PFSK-1 (cell line): ENCODE measurements around the gene MIAT.

Source experiments
- POLR2AphosphoS5 ChIP-seq: IDR thresholded peaks from 2 replicates; pipeline ENCODE4 v1.6.1; 2012; ENCODE audit warnings: low read depth, mild to moderate bottlenecking, control low read depth, low read length, moderate library complexity
- TAF1 ChIP-seq: IDR thresholded peaks from 2 replicates; pipeline ENCODE4 v1.6.1; 2012; ENCODE audit warnings: low read length, control low read depth, borderline replicate concordance; ENCODE audit not compliant: insufficient read depth
- TF ChIP-seq, protein P1 (sequence below), 2 experiments: IDR thresholded peaks; 2 replicates each; pipeline versions ENCODE4 v1.6.1 to v1.8.0; 2011 to 2012; ENCODE audit warnings: low read depth in 2 of 2, low read length in 2 of 2, control low read depth in 1 of 2, inconsistent platforms in 1 of 2, mild to moderate bottlenecking in 1 of 2, moderate library complexity in 1 of 2; ENCODE audit not compliant: insufficient read depth in 1 of 2

DNA sequence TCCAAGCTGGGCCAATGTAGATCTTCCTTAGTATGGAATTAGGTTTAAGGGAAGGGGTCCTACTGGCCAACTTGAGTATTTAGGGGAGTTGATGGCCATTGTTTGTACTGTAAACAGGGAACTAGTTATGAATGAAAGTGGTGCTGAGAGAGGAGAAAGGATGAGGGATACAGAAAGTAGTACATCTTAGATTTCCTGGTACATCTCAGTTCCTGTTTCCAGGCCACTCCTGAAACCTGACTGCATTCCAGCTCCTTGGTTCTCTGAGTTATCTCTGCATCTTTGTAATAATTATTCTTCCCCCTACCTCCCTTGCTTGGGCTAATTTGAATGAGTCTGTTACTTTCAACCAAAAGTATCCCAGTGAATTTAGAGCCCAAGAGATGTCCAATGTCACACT, 30.1 kb downstream of the MIAT start:
- TF ChIP-seq, protein P1, sequence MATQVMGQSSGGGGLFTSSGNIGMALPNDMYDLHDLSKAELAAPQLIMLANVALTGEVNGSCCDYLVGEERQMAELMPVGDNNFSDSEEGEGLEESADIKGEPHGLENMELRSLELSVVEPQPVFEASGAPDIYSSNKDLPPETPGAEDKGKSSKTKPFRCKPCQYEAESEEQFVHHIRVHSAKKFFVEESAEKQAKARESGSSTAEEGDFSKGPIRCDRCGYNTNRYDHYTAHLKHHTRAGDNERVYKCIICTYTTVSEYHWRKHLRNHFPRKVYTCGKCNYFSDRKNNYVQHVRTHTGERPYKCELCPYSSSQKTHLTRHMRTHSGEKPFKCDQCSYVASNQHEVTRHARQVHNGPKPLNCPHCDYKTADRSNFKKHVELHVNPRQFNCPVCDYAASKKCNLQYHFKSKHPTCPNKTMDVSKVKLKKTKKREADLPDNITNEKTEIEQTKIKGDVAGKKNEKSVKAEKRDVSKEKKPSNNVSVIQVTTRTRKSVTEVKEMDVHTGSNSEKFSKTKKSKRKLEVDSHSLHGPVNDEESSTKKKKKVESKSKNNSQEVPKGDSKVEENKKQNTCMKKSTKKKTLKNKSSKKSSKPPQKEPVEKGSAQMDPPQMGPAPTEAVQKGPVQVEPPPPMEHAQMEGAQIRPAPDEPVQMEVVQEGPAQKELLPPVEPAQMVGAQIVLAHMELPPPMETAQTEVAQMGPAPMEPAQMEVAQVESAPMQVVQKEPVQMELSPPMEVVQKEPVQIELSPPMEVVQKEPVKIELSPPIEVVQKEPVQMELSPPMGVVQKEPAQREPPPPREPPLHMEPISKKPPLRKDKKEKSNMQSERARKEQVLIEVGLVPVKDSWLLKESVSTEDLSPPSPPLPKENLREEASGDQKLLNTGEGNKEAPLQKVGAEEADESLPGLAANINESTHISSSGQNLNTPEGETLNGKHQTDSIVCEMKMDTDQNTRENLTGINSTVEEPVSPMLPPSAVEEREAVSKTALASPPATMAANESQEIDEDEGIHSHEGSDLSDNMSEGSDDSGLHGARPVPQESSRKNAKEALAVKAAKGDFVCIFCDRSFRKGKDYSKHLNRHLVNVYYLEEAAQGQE (IDR thresholded peaks at IDR 0.05; ENCODE audit: insufficient read depth in 1 of 2, low read depth in 2 of 2, low read length in 2 of 2), result no peak
- TF ChIP-seq POLR2AphosphoS5, result no peak
- TF ChIP-seq TAF1, result no peak
